ENCODE results near the gene KCNB1.

GRCh38 chr20:49339123-49339522 lies 143.3 kb downstream of the KCNB1 start:
- TF ChIP-seq CTCF (IDR thresholded peaks at IDR 0.05; ENCODE audit: low read depth, low read length), result no peak
- TF ChIP-seq EZH2phosphoT487 (IDR thresholded peaks at IDR 0.05; ENCODE audit: low read depth), result no peak

All from OCI-LY3 (cell line).